Measurements from ENCODE around the gene SLC2A4RG. TPM values are rescaled to one million over a fixed set of nuclear protein-coding genes. Genes with fewer than 3 reads are reported as not detected.
A peak's percentile ranks its signal among the peaks of the same experiment; 100 is the strongest.

SLC2A4RG gene
- total and polyA plus RNA-seq, 2 of the 13 experiments (the other 11 are each of a cell fraction or from before 2014, with no cell fraction given) = 91.4 to 95.9 TPM

- TF ChIP-seq PRDM10 (CRISPR knock-in tag; IDR thresholded peaks at IDR 0.05; ENCODE audit: low read depth) = no peak
- TF ChIP-seq, protein P1, sequence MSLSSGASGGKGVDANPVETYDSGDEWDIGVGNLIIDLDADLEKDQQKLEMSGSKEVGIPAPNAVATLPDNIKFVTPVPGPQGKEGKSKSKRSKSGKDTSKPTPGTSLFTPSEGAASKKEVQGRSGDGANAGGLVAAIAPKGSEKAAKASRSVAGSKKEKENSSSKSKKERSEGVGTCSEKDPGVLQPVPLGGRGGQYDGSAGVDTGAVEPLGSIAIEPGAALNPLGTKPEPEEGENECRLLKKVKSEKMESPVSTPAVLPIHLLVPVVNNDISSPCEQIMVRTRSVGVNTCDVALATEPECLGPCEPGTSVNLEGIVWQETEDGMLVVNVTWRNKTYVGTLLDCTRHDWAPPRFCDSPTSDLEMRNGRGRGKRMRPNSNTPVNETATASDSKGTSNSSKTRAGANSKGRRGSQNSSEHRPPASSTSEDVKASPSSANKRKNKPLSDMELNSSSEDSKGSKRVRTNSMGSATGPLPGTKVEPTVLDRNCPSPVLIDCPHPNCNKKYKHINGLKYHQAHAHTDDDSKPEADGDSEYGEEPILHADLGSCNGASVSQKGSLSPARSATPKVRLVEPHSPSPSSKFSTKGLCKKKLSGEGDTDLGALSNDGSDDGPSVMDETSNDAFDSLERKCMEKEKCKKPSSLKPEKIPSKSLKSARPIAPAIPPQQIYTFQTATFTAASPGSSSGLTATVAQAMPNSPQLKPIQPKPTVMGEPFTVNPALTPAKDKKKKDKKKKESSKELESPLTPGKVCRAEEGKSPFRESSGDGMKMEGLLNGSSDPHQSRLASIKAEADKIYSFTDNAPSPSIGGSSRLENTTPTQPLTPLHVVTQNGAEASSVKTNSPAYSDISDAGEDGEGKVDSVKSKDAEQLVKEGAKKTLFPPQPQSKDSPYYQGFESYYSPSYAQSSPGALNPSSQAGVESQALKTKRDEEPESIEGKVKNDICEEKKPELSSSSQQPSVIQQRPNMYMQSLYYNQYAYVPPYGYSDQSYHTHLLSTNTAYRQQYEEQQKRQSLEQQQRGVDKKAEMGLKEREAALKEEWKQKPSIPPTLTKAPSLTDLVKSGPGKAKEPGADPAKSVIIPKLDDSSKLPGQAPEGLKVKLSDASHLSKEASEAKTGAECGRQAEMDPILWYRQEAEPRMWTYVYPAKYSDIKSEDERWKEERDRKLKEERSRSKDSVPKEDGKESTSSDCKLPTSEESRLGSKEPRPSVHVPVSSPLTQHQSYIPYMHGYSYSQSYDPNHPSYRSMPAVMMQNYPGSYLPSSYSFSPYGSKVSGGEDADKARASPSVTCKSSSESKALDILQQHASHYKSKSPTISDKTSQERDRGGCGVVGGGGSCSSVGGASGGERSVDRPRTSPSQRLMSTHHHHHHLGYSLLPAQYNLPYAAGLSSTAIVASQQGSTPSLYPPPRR (CRISPR knock-in tag; IDR thresholded peaks at IDR 0.05; ENCODE audit: borderline replicate concordance) = peak; percentile 41; the same call in 1 of the 2 replicates
- TF ChIP-seq MXD3 (CRISPR knock-in tag; IDR thresholded peaks at IDR 0.05) = no peak
- TF ChIP-seq, protein P2, sequence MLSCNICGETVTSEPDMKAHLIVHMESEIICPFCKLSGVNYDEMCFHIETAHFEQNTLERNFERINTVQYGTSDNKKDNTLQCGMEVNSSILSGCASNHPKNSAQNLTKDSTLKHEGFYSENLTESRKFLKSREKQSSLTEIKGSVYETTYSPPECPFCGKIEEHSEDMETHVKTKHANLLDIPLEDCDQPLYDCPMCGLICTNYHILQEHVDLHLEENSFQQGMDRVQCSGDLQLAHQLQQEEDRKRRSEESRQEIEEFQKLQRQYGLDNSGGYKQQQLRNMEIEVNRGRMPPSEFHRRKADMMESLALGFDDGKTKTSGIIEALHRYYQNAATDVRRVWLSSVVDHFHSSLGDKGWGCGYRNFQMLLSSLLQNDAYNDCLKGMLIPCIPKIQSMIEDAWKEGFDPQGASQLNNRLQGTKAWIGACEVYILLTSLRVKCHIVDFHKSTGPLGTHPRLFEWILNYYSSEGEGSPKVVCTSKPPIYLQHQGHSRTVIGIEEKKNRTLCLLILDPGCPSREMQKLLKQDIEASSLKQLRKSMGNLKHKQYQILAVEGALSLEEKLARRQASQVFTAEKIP (CRISPR knock-in tag; IDR thresholded peaks at IDR 0.05; ENCODE audit: borderline replicate concordance) = no peak
- TF ChIP-seq, protein P3, sequence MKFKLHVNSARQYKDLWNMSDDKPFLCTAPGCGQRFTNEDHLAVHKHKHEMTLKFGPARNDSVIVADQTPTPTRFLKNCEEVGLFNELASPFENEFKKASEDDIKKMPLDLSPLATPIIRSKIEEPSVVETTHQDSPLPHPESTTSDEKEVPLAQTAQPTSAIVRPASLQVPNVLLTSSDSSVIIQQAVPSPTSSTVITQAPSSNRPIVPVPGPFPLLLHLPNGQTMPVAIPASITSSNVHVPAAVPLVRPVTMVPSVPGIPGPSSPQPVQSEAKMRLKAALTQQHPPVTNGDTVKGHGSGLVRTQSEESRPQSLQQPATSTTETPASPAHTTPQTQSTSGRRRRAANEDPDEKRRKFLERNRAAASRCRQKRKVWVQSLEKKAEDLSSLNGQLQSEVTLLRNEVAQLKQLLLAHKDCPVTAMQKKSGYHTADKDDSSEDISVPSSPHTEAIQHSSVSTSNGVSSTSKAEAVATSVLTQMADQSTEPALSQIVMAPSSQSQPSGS (CRISPR knock-in tag; IDR thresholded peaks at IDR 0.05) = peak; percentile 9; the same call in 1 of the 2 replicates
- TF ChIP-seq ZMYM2 (CRISPR knock-in tag; IDR thresholded peaks at IDR 0.05) = no peak
Measured at GRCh38 chr20:63706852-63707557, 32.6 kb upstream of the SLC2A4RG start (continued).

All from HepG2 (cell line).